Diencephalon (tissue), 1 donor: Measurements from ENCODE around the gene FOXP4. TPM values are rescaled to one million over a fixed set of nuclear protein-coding genes. Genes with fewer than 3 reads are reported as not detected.

ENCODE experiments used
- small RNA-seq: library from RNA; depleted of rRNA; stranded (forward); fragments of <200 nt; gene quantifications from one replicate; pipeline ENCODE3, GENCODE V24; 2014
- total RNA-seq: library from RNA; depleted of rRNA; stranded (reverse); fragments of >200 nt; gene quantifications from one replicate; pipeline ENCODE4 v1.2.3, GENCODE V29; 2014

The FOXP4 gene, protein sequence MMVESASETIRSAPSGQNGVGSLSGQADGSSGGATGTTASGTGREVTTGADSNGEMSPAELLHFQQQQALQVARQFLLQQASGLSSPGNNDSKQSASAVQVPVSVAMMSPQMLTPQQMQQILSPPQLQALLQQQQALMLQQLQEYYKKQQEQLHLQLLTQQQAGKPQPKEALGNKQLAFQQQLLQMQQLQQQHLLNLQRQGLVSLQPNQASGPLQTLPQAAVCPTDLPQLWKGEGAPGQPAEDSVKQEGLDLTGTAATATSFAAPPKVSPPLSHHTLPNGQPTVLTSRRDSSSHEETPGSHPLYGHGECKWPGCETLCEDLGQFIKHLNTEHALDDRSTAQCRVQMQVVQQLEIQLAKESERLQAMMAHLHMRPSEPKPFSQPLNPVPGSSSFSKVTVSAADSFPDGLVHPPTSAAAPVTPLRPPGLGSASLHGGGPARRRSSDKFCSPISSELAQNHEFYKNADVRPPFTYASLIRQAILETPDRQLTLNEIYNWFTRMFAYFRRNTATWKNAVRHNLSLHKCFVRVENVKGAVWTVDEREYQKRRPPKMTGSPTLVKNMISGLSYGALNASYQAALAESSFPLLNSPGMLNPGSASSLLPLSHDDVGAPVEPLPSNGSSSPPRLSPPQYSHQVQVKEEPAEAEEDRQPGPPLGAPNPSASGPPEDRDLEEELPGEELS
- total RNA-seq: 2.1 TPM

DNA sequence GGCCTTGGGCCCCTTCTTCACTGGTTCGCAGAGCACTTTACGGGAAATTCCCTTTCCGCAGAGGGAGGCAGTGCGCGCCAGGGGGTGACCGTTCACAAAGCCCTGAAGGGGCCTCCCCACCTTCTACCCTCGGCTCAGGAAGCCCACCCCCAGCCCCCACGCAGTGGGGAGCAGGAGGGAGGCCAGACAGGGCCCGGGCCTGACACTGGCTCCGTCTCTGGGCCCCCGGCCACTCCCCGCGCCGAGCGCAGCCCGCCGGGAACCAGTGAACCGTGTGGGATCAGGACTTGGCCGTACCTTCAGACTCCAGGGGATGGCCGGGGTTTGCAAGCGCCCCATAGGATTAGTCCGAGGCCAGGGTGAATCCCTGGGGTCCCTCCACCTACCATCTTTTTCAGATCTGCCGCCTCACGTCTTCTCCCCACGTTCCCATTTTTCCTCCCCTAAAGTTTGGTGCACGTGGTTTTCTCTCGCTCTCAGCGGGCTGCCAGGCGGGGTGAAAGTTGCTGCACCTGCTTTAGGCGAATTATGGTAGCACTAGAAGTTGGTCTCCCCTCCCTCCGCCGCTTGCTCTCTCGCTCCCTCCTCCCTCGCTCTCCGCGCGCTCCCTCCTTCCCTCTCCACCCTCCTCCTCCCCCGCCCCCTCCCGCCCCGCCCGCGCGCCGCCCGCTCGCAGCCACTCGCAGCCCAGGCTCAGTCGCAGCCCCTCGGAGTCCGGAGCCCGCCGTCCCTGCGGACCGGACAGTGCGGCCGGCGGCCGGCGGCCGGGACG lies at the start of gene FOXP4:
Gene FOXP4, plus strand, starts transcription at position 679 of the 772 bp plus-strand sequence. CDS start 19,380 bp downstream, outside the sequence.

DNA sequence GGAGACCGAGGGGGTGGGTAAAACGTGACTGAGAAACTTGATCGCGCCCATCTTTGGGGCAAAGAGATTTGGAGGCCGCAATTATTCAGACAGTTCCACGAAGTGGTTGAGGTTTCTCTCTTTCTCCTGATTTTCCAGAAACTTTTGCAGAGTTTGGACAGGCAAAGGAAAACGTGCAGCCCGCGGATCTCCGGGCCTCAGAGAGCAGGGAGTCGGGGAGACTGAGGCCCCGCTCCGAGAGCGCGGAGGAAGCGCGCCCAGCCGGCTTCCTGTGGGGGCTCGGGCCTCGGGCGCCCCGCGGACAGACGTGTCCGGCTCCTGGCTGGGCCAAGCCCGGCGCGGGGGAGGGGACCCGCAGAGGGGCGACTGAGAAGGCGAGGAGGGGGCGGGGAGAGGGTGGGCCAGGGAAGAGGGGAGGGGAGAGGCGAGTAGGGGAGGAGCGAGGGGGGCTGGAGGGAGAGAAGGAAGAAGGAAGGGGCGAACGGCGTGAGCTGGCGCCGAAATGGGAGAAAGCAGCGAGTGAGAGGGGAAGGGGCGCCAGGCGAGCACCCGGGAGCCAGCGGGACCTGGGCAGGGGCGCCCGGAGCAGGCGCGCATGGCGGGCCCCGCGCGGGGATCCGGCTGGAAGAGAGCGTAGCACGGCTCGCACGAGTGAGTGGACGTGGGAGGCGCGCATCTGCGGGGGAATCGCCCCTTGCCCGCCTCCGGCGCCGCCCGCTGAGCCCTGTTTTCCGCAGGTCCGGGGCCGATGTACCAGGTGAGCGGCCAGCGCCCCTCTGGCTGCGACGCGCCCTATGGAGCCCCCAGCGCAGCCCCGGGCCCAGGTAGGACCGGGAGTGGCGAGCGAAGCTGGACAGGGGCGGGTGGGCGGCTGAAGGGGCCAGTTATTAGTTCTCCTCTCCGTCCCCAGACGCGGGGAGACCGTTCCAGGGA lies 92.1 kb downstream of the FOXP4 start, which contains the start of gene MDFI:
Gene MDFI, plus strand, starts transcription at position 467 of the 933 bp plus-strand sequence. Its CDS starts 282 bp downstream, at position 749.

Small RNAs within 50 kb of the gene (small RNA-seq; reads per million reads assigned to genes)
- gene MIR4641: not detected

Other genes starting within 250 kb of the FOXP4 start
- gene NCR2, start 210.8 kb upstream of the FOXP4 start, total RNA-seq: not detected
- gene MDFI, start 92.1 kb downstream of the FOXP4 start, total RNA-seq: 21.7 TPM
- 3.5 TPM for gene TFEB, start 189.2 kb downstream of the FOXP4 start, total RNA-seq
- not detected for gene PGC, start 201.0 kb downstream of the FOXP4 start, total RNA-seq
- gene FRS3, start 233.5 kb downstream of the FOXP4 start, total RNA-seq: 11.3 TPM
- gene PRICKLE4, start 234.4 kb downstream of the FOXP4 start, total RNA-seq: 0.46 TPM
- 42.7 TPM for gene TOMM6, start 241.3 kb downstream of the FOXP4 start, total RNA-seq